ENCODE data around the gene C2CD4D. TPM values are rescaled to one million over a fixed set of nuclear protein-coding genes. Genes with fewer than 3 reads are reported as not detected.

C2CD4D gene
- total RNA-seq, 1 donor from 2014 or later = not detected

DNA sequence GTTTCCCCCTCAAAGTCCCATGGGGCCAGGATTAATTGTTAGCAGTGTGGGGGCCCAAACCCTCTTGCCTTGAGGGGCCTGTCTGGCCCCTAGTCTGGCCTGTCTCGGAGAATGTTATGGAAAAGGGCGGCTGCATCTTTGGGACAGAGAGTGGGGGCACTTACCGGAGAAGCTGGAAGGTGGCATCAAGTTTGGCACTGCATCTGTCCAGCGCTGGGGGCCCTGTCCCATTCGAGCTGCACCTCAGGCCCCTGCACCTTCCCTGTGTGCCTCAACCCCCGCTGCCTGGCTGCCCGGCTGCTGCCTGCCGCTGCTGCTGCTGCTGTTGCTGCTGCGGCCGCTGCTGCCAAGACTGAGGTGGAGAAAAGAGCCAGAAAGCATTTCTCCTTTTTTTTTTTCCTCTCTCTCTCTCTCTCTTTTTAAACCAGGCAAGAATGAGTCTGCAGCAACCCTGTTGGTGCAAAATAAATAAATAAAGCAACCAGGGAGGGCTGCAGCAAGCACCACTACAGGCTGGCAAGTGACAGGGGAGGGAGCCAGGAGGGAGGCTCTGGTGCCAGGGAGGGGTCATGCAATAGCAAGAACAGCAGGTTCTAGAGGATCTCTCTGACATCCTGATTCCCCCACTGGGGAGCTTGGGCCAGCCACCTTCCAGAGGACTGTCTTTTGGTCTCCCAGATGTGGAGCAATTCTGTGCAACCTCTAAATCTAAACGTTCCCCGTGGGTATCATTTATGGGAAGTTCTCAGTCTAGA, 34.4 kb downstream of the C2CD4D start, which contains the start of gene LINGO4:
TSS of gene LINGO4 (minus strand) at position 354 of the 755 bp plus-strand sequence. CDS start 2,715 bp downstream, outside the sequence.
- H3K27me3 Mint-ChIP-seq = peaks cover 3% of the 10 kb centered on the region
- H3K27ac Mint-ChIP-seq = no peak within 1 kb of the TSS
- TF ChIP-seq, protein P1, sequence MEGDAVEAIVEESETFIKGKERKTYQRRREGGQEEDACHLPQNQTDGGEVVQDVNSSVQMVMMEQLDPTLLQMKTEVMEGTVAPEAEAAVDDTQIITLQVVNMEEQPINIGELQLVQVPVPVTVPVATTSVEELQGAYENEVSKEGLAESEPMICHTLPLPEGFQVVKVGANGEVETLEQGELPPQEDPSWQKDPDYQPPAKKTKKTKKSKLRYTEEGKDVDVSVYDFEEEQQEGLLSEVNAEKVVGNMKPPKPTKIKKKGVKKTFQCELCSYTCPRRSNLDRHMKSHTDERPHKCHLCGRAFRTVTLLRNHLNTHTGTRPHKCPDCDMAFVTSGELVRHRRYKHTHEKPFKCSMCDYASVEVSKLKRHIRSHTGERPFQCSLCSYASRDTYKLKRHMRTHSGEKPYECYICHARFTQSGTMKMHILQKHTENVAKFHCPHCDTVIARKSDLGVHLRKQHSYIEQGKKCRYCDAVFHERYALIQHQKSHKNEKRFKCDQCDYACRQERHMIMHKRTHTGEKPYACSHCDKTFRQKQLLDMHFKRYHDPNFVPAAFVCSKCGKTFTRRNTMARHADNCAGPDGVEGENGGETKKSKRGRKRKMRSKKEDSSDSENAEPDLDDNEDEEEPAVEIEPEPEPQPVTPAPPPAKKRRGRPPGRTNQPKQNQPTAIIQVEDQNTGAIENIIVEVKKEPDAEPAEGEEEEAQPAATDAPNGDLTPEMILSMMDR (IDR thresholded peaks at IDR 0.05) = no peak
- CTCF ChIA-PET = no interaction called here
- ATAC-seq (ENCODE audit: low read depth) (no peak), DNase-seq (no peak)
- H3K4me1 Mint-ChIP-seq = peaks cover 8% of the 10 kb centered on the region
- no peaks in the 10 kb centered on the region for H3K36me3 Mint-ChIP-seq (ENCODE audit: low read depth)
- H3K9me3 Mint-ChIP-seq = no peaks in the 10 kb centered on the region
- intact Hi-C loops (cut with micrococcal nuclease) = no loop called here
- POLR2A ChIA-PET = interaction anchor here (0.5 kb wide), 1 partner anchor 225 kb away, joined by 6 read pairs; no protein-coding TSS in a partner anchor
- H3K4me3 Mint-ChIP-seq = no peak within 1 kb of the TSS

DNA sequence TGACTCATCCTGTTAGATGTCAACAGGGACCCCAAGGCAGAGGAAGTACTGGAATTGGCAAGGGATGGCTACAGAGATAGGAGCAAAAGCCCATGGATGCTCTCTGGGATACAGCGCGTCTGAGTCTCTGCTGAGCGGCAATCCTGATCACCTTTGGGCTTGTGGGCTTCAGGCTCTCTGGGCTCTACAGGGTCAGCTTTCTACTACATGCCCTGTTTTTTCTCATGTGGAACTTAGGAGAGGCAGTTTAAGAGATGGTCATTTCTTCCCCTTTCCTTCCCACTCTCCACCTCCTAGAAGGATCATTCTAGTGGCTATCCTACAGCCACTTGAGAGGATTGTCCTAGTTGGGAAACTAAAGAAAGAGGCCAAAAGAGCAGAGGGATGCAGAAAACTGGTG, 35.7 kb downstream of the C2CD4D start:
- DNase-seq (no peak), ATAC-seq (ENCODE audit: low read depth) (no peak)
- POLR2A ChIA-PET = interaction anchor here (0.6 kb wide), 1 partner anchor 344 kb away, joined by 3 read pairs; the partner anchor contains the start of gene POGZ
- peaks cover 8% of the 10 kb centered on the region for H3K4me1 Mint-ChIP-seq
- intact Hi-C loops (cut with micrococcal nuclease) = no loop called here
- TF ChIP-seq, protein P1 (IDR thresholded peaks at IDR 0.05) = no peak
- H3K9me3 Mint-ChIP-seq = no peaks in the 10 kb centered on the region
- peaks cover 7% of the 10 kb centered on the region for H3K27me3 Mint-ChIP-seq
- CTCF ChIA-PET = no interaction called here
- H3K27ac Mint-ChIP-seq = no peak overlapping the region
- H3K36me3 Mint-ChIP-seq (ENCODE audit: low read depth) = no peaks in the 10 kb centered on the region
- H3K4me3 Mint-ChIP-seq = no peak overlapping the region

DNA sequence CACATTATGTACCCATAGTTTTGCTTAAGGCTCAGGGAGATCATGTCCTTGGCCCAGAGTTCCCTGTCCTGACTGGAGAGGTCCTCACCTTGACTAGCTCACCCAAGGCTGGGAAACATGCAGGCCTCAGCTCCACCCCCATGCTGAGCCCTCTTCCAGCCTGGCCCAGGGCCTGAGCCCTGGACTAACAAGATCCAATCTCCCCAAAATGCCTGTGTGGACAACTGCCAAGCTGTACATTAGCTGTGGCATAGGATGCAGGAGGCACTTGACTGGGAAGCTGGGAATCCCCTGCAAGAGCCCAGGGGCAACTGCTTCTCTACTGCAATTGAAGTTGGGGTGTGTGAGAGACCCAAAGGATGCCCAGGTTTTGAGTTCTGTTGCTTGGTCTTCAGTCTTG, 36.5 kb downstream of the C2CD4D start:
- H3K27me3 Mint-ChIP-seq = peaks cover 7% of the 10 kb centered on the region
- TF ChIP-seq, protein P1 (IDR thresholded peaks at IDR 0.05) = no peak
- no peaks in the 10 kb centered on the region for H3K9me3 Mint-ChIP-seq
- ChIA-PET POLR2A (no interaction called here), CTCF (no interaction called here)
- DNase-seq (no peak), ATAC-seq (ENCODE audit: low read depth) (no peak)
- no peaks in the 10 kb centered on the region for H3K36me3 Mint-ChIP-seq (ENCODE audit: low read depth)
- H3K4me1 Mint-ChIP-seq = peaks cover 8% of the 10 kb centered on the region
- H3K4me3 Mint-ChIP-seq = no peak overlapping the region
- intact Hi-C loops (cut with micrococcal nuclease) = no loop called here
- no peak overlapping the region for H3K27ac Mint-ChIP-seq

DNA sequence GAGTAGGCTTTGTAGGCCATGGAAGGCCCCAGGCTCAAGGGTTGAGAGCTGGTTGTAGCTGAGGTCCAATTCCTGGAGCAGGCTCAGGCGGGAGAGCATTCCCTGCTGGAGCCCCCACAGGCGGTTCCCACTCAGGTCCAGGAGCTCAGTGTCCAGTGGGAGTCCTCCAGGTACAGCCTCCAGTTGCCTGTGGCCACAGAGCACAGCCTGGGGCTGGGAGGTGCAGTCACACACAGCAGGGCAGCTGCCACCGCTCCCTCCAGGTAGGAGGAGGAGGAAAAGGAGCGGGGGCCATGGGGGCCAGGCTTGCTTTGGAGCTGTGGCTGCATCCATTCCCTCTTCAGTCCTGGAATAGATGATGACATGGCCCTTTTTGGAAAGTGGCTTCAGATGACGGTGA, 37.2 kb downstream of the C2CD4D start:
- Mint-ChIP-seq H3K4me1 (peaks cover 8% of the 10 kb centered on the region), H3K27me3 (peaks cover 7% of the 10 kb centered on the region), H3K36me3 (ENCODE audit: low read depth) (no peaks in the 10 kb centered on the region), H3K9me3 (no peaks in the 10 kb centered on the region), H3K4me3 (no peak overlapping the region), H3K27ac (no peak overlapping the region)
- intact Hi-C loops (cut with micrococcal nuclease) = no loop called here
- TF ChIP-seq, protein P1 (IDR thresholded peaks at IDR 0.05) = no peak
- ChIA-PET CTCF (no interaction called here), POLR2A (interaction anchor here (0.6 kb wide), 1 partner anchor 501 kb away, joined by 7 read pairs; no protein-coding TSS in a partner anchor)
- DNase-seq (no peak), ATAC-seq (ENCODE audit: low read depth) (no peak)

DNA sequence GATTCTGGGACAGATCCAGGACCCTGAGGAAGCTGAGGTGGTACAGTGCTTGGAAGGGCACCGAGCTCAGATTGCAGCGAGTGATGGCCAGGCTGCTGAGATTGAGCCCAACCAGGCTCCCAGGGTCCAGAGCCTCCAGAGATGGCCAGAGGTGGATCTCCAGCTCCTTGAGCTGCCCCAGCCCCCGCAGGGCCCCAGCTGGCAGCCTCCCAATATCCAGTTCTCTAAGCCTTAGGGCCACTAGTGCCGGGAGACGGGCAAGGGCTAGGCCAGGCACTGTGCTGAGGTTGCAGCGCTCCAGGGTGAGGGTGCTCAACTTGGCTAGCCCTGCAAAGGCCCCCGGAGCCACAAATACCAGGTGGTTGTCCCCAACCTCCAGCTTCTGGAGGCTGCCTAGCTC, 37.8 kb downstream of the C2CD4D start:
- Mint-ChIP-seq H3K4me1 (peaks cover 8% of the 10 kb centered on the region), H3K27ac (no peak overlapping the region), H3K9me3 (no peaks in the 10 kb centered on the region), H3K4me3 (no peak overlapping the region), H3K27me3 (peaks cover 7% of the 10 kb centered on the region), H3K36me3 (ENCODE audit: low read depth) (no peaks in the 10 kb centered on the region)
- DNase-seq (no peak), ATAC-seq (ENCODE audit: low read depth) (no peak)
- intact Hi-C loops (cut with micrococcal nuclease) = no loop called here
- CTCF ChIA-PET = no interaction called here
- POLR2A ChIA-PET = no interaction called here
- TF ChIP-seq, protein P1 (IDR thresholded peaks at IDR 0.05) = no peak
